GM19452 (cell line): ENCODE results near the gene RARS1.
"Not testable (repeated sequence)": the region's sequence is repeated elsewhere in the genome, so short reads cannot be mapped to it uniquely, and the experiment has no call there.

ENCODE experiments used
- ATAC-seq: cut with Tn5 transposase; IDR thresholded peaks from one replicate; pipeline ENCODE4 v1.9.1; 2021; ENCODE audit not compliant: unreplicated experiment

The RARS1 gene

DNA sequence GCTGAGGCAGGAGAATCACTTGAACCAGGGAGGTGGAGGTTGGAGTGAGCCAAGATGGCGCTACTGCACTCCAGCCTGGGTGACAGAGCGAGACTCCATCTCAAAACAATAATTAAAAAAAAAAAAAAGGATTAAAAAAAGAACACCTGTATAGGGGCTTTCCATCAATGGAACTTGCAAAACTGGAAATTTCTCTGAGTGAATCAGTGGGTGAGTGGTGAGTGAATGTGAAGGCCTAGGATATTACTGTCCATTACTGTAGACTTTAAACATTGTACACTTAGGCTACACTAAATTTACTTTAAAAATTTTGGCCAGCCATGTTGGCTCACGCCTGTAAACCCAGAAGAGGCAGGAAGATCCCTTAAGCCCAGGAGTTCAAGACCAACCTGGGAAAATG is 5.7 kb upstream of the RARS1 start:
- no peak for ATAC-seq

DNA sequence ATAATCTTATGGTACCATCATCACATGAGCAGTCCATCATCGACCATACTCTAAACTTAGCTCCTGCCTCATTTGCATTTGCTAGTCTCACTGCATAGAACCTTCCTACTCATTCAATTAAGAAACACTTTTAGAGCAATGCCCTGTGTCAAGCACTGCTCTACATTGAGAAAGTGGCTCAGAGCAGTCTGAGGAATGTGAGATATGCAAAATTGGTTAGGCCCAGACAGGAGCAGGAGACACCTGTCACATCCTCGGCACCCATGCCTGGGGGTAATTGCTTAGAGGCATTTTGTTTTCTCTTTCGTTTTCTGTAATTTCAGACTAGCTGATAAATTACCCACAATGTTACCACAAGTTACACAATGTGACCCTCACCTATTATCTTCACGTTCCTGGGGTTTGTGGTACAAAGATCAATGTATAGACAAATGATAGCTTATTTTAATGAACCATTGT is 4.9 kb upstream of the RARS1 start:
- peak; percentile 94 for ATAC-seq

DNA sequence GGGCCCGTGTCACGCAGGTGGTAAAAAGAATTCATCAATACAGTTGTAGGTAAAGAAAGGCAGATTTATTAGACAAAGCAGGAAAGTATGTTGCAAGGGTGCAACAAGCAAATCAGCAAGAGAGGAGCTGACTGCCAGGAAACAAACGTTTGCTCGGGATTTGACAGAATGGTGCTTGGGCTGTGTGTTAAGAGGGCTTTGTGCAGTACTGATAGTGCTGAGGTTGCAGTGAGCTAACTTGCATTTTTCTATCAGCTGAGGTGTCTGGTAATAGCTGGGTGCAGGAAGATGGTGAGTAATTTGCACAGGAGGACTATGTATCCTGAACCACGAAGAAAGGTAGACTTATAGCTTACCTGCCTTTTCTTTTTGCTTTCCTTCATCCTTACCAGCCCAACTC is 3.9 kb upstream of the RARS1 start:
- ATAC-seq: no peak

DNA sequence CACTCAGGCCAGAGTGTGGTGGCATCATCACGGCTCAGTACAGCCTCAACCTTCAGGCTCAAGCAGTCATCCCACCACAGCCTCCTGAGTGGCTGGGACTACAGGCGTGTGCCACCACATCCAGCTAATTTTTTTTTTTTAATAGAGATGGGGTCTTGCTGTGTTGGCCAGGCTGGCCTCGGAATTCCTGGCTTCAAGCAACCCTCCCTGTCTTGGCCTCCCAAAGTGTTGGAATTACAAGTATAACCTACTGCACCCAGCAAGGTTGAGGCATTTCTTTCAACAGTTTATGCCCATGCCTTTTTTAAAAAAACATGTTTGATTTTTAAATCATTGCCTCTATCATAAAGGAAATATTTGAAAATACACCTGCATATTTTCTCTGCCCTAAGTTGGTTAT is 2.8 kb downstream of the RARS1 start:
- no peak for ATAC-seq

DNA sequence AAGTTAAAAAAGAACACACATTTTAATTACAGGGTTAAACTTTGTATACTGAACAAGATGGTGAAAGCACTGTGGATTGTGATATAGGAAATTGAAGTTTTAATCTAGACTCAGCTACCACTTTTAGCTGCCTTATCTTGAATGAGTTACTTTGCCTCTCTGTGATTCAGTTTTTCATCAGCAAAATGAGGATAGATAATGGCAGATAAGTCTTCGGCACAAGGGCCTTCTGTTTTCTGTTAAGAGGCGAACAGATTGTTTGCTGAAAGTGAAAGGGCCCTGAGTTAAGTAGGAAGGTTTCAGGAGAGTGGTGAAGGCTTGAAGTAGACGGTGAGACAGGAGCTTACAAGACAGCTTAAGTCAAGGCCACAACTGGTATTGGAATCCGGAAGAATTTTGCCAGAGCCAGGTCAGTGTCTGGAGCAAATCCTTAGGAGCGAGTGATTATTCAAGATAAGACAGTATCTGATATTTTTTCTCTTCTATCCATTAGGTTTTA is 7.8 kb downstream of the RARS1 start:
- ATAC-seq: no peak

DNA sequence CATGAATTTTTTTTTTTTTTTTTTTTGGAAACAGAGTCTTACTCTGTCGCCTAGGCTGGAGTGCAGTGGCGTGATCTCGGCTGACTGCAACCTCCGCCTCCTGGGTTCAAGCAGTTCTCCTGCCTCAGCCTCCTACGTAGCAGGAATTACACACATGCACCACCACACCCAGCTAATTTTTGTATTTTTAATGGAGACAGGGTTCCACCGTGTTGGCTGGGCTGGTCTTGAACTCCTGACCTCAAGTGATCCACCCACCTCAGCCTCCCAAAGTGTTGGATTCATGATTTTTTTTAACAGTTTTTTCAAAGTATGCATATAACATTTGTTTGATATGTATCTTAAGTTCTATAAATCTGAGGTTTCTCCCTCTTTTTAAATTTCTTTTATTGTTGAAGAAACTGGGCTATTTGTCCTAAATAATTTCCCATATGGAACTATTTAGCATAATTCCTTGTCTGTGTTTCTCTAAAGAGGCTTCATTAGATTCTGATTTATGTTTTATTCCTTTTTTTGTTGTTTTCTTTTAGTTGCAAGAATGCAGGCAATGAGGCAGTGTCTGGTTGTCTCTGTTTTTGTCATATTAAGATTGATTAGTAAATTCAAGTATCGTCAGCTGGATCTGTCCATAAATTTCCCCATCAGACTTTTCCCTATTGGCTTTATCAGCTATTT is 16.4 kb downstream of the RARS1 start:
- no peak for ATAC-seq

DNA sequence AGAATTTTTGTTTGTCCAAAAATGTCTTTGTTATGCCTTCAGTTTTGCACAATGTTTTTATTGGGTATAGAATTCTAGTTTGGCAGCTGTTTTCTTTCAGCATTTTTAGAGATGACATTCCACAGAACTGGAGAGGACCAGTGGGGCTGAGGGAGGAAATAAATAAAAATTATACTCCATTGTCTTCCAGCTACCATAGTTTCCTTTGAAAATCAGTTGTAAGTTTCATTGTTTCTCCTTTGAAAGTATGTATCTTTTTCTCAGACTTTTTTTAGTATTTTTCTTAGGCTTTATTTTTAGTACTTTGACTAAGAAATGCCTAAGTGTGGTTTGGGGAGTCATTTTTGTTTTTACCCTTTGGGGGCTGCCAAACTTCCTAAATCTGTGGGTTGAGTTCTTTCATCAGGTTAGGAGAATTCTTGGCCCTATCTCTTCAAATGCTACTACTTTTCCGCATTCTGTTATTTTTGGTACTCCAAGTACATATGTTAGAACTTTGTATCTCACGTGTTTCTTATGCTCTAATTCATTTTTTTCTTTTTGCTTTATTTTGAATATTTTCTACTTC is 27.7 kb downstream of the RARS1 start:
- ATAC-seq: no peak

DNA sequence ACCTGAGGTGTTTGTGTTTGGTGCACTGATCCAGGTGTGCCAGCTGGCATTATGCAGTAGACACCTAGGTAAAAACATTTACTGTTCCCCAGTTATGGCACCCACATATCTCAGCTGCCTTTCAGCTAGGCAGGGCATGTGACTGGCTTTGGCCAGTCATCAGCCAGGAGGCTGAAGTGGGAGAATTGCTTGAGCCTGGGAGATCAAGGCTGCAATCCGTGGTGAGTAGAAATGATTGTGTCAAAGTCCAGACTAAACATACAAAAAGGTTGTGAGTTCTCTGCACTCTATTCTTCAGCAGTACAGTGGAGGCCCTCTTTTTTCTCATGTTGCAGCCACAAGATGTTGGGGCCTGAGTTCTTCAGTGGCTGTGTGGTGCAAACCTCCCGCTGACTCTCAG is 39.6 kb downstream of the RARS1 start:
- ATAC-seq: no peak

DNA sequence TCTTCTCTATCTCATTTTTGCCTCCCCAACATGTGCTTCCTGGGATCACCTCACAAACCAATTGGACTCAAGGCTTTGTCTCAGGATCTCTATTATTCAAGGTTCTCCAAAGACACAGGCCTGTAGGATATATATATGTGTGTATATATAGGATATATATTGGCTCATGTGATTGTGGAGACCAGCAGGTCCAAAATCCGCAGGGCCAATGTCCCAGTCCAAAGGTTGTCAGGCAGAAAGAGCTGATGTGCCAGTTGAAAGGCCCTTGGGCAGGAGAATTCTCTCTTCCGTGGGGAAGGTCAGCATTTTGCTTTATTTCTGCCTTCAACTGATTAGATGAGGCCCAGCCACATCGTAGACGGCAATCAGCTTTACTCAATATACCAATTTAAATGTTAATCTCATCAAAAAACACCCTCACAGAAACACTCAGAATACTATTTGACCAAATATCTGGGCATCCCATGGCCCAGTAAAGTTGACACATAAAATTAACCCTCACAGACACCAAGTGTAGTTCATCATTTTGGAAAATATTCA is 41.6 kb downstream of the RARS1 start:
- no peak for ATAC-seq

DNA sequence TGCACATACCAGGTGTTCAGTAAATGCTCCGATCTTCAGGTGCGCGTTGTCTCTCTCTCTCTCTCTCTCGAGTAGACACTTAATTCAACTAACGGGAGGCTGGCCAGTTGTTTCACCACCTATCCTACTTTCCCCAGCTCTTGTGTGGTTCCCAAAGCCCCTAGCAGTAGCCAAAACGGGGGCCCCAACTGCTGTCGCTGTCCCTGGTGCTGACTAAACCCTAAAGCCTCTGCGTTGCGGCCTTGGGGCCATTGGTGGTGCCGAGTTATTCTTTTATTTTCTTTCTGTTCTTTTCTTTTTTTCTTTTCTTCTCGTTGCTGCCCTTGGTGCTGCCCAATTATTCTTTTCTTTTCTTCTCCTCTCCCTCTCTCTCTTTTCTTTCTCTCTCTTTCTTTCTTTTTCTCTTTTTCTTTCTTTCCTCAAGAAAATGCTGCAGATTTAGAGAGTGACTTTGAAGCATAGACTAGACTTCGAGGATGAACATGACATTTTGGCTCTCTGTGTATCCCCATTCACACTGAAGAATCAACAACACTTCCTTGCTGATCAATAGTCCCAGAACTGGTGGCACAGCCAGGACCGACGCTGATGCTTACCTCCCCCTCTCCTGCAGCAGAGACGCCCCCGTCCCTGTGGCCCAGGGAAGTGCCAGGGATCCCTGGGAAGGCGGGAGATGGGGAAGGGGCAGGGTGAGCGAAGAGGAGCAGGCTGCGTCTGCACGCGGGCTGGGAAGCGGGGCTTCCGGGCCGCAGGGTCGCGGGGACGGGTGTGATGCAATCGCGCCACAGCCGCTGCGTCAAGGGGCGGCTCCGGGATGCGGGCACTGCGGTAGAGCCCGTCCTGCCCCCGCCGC is 42.5 kb downstream of the RARS1 start, which contains the start of gene FBLL1:
Gene FBLL1 (plus strand): TSS at position 785 of the 853 bp plus-strand sequence. CDS start 200 bp downstream, outside the sequence.
- ATAC-seq: no peak

DNA sequence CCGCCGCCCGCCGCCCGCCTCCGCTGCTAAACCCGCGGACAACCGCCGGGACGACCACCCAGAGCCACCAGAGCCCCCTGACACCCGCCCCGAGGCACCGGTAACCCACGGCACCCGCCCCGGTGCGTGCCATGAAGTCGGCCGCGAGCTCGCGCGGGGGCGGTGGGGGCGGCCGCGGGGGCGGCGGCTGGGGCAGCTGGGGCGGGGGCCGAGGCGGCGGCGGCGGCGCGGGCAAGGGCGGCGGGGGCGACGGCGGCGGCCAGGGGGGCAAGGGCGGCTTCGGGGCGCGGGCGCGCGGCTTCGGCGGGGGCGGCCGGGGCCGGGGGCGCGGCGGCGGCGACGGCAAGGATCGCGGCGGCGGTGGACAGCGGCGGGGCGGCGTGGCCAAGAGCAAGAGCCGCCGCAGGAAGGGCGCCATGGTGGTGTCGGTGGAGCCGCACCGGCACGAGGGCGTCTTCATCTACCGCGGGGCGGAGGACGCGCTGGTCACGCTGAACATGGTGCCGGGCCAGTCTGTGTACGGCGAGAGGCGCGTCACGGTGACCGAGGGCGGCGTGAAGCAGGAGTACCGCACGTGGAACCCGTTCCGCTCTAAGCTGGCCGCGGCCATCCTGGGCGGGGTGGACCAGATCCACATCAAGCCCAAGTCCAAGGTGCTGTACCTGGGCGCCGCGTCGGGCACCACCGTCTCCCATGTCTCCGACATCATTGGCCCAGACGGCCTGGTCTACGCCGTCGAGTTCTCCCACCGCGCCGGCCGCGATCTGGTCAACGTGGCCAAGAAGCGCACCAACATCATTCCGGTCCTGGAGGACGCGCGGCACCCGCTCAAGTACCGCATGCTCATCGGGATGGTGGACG is 43.3 kb downstream of the RARS1 start:
- ATAC-seq: no peak

DNA sequence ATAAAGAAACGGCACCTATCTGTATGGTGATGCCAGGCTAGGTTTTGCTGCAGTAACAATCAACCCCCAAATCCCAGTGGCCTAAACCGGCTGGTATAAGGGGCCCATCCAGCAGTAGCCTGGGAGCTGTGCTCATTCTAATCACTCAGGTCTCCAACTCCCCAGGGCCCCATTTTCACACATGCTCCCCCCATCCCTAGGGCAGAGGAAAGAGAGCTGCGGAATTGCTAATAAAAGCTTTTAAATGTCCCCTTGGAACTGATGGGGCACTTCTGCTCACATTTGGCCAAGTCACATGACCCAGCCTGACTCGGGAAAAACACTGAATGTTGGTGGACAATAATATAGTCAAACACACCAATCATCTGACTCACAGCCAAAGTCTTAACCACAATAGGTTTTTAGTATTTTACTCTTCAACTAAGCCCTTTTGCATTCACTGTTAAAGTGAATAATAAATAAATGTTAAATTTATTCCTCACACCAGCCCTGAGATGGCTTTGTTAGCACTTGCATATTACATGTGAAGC is 44.4 kb downstream of the RARS1 start:
- no peak for ATAC-seq

DNA sequence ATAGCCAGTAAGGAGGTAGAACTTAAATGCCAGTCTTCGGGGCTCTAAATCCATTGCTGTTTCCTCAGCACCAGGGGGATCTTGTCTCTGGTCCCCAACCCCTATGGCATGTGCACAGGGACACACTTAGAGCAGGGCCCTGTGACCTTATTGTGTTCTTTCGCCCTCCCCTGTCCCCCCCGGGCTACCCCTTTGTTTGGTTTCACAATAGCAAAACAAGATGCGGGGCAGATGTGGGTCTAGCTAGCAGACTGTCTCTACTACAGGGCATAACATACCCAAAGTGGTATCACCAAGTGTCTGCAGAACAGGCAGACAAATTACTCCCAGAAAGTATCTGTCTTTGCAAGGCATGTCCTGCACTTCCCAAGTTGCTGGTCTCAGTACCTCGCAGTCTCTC is 44.9 kb downstream of the RARS1 start:
- ATAC-seq: no peak

DNA sequence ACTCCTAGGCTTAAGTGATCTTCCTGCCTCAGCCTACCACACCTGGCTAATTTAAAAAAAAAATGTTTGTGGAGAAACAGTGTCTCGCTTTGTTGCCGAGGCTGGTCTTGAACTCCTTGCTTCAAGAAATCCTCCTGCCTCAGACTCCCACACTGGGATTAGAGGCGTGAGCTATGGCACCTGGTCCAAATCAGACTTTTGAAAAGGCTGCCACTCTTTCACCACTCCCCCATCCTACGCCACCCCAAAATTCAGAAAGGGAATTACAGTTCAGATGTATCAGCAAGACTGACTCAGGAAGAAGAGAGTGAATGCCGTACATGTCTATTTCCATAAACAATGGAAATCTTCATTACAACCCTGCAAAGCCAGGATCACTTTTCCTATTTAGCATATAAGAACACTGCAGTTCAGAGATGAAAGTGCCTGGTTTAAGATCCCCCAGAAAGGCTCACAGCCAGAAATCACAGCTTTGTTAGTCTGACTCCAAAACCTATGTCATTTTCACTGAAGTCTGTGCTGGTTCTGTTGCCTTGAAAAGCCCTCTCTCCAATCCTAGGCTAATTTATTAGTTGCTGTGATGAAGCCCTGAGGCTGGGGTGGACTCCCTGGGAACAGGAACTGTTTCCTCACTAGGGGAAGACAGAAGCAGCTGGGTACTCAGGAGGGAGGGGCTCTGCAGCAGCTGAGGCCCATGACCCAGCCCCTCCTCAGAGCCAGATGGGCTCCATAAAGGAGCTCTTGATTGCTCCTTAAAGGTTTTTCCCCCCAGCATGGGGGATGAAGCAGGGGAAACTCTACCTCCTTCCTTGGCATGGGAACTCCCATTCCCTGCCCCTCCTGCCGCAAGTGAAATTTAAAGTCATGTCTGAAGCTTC is 46.0 kb downstream of the RARS1 start:
- no peak for ATAC-seq

DNA sequence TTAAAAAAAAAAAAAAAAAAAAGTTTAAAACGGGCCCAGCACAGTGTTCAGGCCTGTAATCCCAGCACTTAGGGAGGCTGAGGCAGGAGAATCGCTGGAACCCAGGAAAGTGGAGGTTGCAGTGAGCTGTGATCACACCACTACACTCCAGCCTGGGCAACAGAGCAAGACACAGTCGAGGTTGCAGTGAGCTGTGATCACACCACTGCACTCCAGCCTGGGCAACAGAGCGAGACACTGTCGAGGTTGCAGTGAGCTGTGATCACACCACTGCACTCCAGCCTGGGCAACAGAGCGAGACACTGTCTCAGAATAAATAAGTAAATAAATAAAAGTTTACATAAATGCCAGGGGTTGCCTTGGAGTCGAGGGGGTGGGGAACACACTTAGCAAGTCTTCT is 48.1 kb downstream of the RARS1 start:
- not testable (repeated sequence) for ATAC-seq

DNA sequence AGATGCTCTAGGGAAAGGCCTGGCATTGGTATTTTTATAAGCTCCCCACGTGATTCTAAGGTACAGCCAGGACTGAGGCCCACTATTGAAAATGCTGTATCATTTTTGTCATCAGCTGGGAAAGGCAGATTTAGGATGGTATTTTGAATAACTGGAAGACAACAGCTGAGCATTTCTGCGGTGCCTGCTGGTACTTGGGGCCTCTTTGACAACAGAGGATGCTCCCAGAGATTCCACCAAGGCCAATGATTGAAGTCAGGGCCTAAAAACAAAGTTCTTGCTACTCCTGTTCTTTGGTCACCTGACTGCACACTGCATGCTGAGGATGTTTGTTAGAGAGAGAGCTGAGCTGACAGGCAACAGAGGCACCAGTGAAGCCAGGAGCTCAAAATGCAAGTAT is 50.9 kb downstream of the RARS1 start:
- ATAC-seq: no peak

DNA sequence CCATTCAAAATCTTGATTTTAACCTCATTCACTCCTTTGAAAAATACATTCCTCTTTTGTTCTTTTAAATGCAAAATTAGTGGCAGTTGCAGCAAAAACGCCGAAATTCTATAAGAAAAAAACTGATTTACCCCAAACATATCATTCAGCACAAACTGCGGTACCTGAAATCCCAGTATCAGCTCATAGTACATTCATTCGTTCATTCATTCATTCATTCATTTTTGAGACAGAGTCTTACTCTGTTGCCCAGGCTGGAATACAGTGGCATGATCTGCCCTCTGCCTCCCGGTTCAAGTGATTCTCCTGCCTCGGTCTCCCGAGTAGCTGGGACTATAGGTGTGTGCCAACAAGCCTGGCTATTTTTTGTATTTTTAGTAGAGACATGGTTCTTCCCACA is 63.3 kb downstream of the RARS1 start:
- no peak for ATAC-seq

DNA sequence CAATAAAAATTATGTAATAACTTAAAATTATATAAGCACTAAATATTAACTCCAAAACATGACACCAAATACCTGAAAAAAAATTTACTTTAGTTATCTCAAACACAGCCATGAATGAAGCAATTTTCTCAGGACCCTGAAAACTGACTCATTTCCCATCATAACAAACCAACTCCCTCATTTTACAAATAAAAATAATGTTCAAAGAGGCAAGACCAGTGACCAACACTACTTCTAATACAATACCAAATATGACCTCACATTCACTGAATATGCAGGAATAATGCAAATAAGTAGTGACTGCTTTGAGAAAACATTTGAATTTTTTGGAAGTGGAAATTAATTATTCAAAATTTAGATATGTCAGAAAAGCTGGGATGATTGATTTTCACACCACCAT is 64.4 kb downstream of the RARS1 start:
- ATAC-seq: no peak

DNA sequence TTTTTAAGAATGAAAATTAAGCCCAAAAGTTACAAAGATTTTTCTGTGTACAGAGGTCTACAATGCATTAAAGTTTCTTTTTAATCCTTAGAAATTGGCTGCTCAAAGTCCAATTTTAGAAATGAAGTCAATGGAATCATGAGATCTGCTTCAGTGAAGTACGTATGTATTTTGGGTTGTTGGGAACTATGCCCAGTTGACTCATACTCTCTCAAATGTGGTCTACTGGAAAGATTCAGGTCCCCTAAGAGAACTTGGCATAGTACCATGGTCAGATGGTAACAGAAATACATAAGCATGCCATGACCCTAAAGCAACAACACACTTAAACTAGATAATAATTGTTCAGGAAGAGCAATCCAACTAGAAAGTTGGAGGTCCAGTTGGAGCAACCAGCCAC is 65.9 kb downstream of the RARS1 start:
- ATAC-seq: no peak
